Caki2 (cell line): ENCODE results near the gene HEXIM2. TPM values are rescaled to one million over a fixed set of nuclear protein-coding genes. Genes with fewer than 3 reads are reported as not detected.
A peak's percentile ranks its signal among the peaks of the same experiment; 100 is the strongest.

ENCODE experiments used
- DNase-seq: peaks from one replicate; pipeline ENCODE4 v3.0.0-alpha.2; 2015; ENCODE audit warnings: low read depth
- in situ Hi-C: cut with HindIII; loops from 2 replicates; pipeline ENCODE4 v1.10.0; 2016; ENCODE audit warnings: low sequenced_read_pairs, low pct_unique_long_range_greater_than_20kb, mixed read lengths
- total RNA-seq: library from RNA; depleted of rRNA; stranded (reverse); fragments of >200 nt; shearing (Covaris generic); gene quantifications from 2 replicates; pipeline ENCODE4 v1.2.3, GENCODE V29; 2014; ENCODE audit warnings: low replicate concordance

Gene HEXIM2
- total RNA-seq, 1 experiment from 2014 or later = 53.4 TPM

- DNase-seq = no peak
- in situ Hi-C loops = loop anchor here (10.0 kb wide), 1 partner anchor 160 kb away; the partner anchor contains the start of gene MAP3K14
These were observed 6.6 kb upstream of the HEXIM2 start for GRCh38 chr17:45155029-45155428.

DNA sequence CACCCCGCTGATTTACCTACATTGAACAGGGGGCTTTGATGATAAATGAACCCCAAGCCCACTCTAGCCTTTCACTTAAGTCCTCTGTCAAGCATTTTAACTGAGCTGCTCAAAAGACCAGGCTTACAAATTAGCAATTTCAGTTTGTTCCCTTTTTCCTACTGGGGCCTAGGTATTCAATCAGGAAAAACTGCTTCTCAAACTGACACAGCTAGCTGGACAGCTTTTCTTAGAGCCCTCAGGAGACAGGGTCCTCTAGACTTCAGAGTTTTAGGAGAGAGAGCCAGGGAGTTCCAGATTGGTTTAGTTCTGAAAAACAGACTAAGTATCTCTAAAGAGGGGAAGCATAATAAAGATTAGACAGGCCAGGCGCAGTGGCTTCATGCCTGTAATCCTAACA is 6.2 kb upstream of the HEXIM2 start:
- DNase-seq = no peak
- in situ Hi-C loops = loop anchor here (10.0 kb wide), 1 partner anchor 159 kb away; the partner anchor contains the start of gene MAP3K14

DNA sequence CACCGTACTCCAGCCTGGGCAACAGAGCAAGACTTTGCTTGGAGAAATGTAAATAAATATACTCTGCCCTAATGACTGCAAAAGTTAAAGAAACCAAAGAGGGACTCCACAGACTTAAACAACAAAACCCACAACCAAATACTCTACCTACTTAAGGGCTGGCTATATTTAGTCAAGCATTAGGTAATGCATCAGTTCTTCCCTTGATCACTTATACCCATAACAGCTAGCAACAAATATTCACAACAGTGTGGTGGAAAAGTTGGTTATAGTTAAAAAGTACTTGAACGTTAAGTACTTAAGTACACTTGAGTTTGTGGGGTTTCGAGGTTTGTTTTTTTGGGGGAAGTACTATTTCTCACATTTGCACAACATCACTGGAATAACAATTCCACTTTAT is 5.4 kb upstream of the HEXIM2 start:
- no peak for DNase-seq
- in situ Hi-C loops = loop anchor here (10.0 kb wide), 1 partner anchor 159 kb away; the partner anchor contains the start of gene MAP3K14

- DNase-seq = peak; percentile 67
These were observed 1.0 kb upstream of the HEXIM2 start for GRCh38 chr17:45160447-45161287.

DNA sequence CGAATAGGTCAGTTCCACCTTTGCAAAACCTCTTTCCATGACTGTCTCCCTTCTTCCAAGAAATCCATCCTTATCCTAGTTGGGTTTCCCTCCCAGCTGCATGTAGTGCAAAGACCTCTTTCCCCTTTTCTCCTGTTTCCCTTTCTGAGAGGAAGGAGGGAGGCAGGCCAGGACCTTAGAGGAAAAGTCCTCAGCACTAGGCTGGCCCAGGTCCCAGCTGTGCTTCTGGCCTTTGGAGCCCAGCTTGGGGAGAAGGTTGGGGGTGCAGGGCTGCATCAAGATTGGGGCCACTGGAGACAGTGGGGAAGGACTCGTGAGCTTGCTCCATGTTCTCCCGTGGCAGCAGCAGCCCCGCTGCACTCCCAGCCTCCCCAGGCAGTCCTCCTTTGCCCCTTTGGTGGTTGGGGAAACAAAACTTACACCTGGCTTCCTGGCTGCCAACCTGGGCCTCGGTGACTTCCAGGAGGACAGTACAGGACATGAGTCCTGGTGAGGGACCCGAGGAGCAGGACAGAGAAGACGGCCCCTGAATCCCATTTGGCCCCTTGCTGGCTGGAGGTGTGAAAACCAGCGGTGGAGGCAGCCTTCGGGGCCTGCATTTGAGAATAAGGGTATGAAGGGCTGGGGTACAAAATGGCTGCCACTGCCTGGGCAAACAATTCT is 481 bp downstream of the HEXIM2 start:
- in situ Hi-C loops = no loop called here
- no peak for DNase-seq

More at GRCh38 chr17:45160447-45161287, 1.0 kb upstream of the HEXIM2 start:
- in situ Hi-C loops = no loop called here

GRCh38 chr17:45164734-45165269 is 3.1 kb downstream of the HEXIM2 start:
- in situ Hi-C loops = no loop called here
- DNase-seq = no peak

DNA sequence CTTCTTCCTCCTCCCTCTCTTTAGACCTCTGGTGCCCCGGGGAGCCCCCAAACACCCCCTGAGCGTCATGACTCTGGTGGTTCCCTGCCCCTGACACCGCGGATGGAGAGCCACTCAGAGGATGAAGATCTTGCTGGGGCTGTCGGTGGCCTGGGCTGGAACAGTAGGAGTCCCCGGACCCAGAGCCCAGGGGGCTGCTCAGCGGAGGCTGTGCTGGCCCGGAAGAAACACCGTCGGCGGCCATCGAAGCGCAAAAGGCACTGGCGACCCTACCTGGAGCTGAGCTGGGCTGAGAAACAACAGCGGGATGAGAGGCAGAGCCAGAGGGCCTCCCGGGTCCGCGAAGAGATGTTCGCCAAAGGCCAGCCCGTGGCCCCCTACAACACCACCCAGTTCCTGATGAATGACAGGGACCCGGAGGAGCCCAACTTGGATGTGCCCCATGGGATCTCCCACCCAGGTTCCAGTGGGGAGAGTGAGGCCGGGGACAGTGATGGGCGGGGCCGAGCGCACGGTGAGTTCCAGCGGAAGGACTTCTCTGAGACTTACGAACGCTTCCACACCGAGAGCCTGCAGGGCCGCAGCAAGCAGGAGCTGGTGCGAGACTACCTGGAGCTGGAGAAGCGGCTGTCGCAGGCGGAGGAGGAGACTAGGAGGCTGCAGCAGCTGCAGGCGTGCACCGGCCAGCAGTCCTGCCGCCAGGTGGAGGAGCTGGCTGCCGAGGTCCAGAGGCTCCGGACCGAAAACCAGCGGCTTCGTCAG is 7.5 kb downstream of the HEXIM2 start:
- no peak for DNase-seq
- in situ Hi-C loops = no loop called here

DNA sequence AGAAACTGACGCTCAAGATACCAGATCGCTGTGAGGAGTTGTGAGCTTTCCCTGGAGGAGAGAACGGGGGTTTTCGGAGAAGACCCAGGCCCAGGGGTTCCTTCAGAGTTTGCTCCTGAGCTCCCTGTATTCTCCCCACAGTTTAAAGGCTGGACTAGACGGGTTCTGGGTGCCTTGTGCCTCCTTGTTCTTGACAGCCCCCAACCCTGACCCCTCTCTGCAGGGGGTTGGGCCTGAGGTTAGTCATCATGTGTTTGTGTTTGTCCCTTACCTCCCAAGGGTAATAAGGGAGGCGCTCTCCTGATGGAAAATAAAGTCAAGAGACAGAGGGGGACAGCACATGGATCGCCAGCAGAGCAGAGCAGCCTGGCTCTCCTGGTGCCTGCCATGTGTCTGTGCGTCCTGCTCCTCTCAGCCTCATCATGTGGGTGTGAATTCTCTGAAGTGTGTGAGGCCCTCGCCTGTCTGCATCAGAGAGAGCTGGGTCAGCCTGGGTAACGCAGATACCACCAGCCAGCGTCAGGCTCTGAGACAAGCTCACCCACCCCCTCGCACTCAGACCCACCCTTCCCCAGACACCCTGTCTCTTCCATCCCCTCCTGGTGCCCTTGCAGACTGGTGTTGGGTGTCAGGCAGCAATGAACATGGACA is 8.7 kb downstream of the HEXIM2 start:
- in situ Hi-C loops = no loop called here
- no peak for DNase-seq

DNA sequence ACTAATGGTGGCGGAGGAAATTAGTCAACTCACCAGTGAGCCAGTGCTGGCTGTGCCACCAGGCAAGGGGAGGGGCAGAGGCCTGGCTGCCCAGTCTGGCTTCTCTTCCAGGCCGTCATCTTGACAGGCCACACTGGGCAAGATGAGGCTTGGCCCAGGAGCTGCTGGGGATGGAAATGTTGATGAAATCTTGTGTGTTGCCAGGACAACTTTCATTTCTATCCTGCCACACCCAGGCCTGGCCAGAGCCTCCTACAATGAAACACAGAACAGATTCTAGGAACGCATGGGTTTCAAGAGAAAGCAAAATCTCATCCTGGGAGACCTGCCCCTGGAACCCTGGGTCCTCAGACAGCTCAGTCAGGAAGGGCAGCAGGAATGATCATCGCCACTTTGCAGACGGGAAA is 9.3 kb downstream of the HEXIM2 start:
- DNase-seq = peak; percentile 92

GRCh38 chr17:45171338-45172231 is 9.9 kb downstream of the HEXIM2 start:
- peak; percentile 81 for DNase-seq
- in situ Hi-C loops = no loop called here

More for the DNA sequence above, 9.3 kb downstream of the HEXIM2 start:
- in situ Hi-C loops = no loop called here

GRCh38 chr17:45172232-45172540 is 10.5 kb downstream of the HEXIM2 start:
- in situ Hi-C loops = no loop called here
- DNase-seq = no peak

GRCh38 chr17:45172541-45173286 is 11.0 kb downstream of the HEXIM2 start:
- DNase-seq = peak; percentile 96
- in situ Hi-C loops = no loop called here

DNA sequence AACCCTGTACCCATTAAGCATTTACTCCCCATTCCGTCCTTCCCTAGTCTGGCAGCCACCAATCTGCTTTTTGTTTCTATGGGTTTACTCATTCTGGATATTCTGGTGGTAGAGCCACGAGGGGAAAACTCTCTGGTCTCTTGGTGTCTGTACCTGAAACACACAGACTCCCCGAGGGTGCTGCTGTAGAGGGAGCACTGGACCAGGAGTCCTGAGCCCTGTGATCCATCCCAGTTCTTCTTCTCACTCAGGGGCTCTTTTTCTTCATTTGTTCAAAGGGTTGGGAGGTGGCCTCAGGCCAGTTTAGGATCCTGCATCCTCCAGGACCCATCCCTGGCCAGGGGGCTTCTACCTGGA is 14.1 kb downstream of the HEXIM2 start:
- in situ Hi-C loops = no loop called here

GRCh38 chr17:45177563-45177962 is 15.9 kb downstream of the HEXIM2 start:
- DNase-seq = no peak
- in situ Hi-C loops = no loop called here

More for the DNA sequence above, 14.1 kb downstream of the HEXIM2 start:
- DNase-seq = no peak

DNA sequence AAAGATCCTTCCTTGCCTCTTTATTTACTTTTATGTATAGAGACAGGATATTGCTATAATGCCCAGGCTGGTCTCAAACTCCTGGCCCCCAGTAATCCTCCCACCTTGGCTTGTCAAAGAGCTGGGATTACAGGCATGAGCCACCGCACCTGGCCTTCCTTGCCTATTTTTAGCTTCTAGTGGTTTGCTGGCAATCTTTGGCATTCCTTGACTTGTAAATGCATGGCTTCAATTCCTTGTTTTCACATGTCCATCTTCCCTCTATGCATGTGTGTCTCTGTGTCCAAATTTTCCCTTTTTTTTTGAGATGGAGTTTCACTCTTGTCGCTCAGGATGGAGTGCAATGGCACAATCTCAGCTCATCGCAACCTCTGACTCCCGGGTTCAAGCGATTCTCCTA is 22.5 kb downstream of the HEXIM2 start:
- no peak for DNase-seq
- in situ Hi-C loops = no loop called here

GRCh38 chr17:45186801-45187354 is 25.2 kb downstream of the HEXIM2 start:
- DNase-seq = no peak
- in situ Hi-C loops = no loop called here
